HUES48 (cell line): Measurements from ENCODE around the gene ABHD2.

ENCODE experiments used
- H3K27ac ChIP-seq: one replicate; pipeline ENCODE4 v1.7.0; 2013; ENCODE audit warnings: low read depth, low read length, inconsistent platforms
- H3K27me3 ChIP-seq: 2 replicates; pipeline ENCODE4 v1.6.1; 2013; ENCODE audit warnings: mild to moderate bottlenecking, low read length; ENCODE audit not compliant: control insufficient read depth, insufficient read depth
- H3K36me3 ChIP-seq: 2 replicates; pipeline ENCODE4 v1.6.1; 2013; ENCODE audit warnings: low read length; ENCODE audit not compliant: control insufficient read depth, insufficient read depth
- H3K4me1 ChIP-seq: 2 replicates; pipeline ENCODE4 v1.6.1; 2013; ENCODE audit warnings: mild to moderate bottlenecking, low read length; ENCODE audit not compliant: control insufficient read depth, insufficient read depth
- H3K4me3 ChIP-seq: 2 replicates; pipeline ENCODE4 v1.5.1; 2013; ENCODE audit warnings: mild to moderate bottlenecking, low read depth, low read length
- H3K9ac ChIP-seq: 2 replicates; pipeline ENCODE4 v1.6.1; 2013; ENCODE audit warnings: mild to moderate bottlenecking, low read depth, low read length, moderate library complexity
- H3K9me3 ChIP-seq: 2 replicates; pipeline ENCODE4 v1.6.1; 2013; ENCODE audit warnings: low read length; ENCODE audit not compliant: control insufficient read depth, insufficient read depth

ABHD2 gene

DNA sequence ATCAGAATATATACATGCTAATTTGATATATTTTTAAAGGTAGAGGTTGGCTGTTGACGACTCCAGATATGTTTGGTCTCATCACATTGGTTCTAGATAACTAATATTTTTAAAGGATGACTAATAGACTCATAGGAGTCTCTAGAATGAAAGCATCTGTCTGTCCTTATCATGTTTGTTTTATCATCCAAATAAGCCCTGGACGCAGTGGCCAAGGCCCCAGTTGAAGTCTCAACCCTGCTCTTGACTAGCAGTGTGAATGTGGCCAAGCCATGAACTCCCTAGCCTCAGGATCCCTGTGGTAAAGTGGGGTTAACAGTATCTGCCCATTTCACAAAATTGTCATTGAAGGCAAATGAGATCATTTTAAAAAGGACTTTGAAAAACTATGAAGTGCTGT lies 53.6 kb downstream of the ABHD2 start:
- Histone ChIP-seq H3K36me3 (no peaks in the 10 kb centered on the region), H3K9me3 (no peaks in the 10 kb centered on the region), H3K4me1 (no peaks in the 10 kb centered on the region), H3K27ac (no peak overlapping the region), H3K27me3 (no peaks in the 10 kb centered on the region), H3K4me3 (no peak overlapping the region), H3K9ac (no peak overlapping the region)

DNA sequence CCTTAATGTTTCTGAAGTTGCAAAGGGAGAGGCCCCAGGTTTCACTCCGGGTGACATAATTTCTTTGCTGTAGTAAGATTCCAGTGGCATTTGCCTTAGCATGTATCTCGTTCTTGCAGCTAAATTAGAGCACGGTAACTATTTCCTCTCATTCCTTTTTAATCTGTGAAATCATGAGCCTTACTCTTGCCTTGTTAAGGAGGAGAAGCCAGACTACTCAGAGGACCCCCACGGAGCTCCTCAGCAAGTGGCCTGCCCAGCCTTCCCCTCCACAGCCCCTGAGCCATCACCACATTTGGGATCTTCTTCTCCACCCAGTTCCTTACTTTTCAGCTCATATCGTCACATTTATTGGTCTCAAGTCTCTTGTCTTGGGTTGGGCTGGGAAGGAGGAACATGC lies 54.2 kb downstream of the ABHD2 start:
- Histone ChIP-seq H3K9me3 (no peaks in the 10 kb centered on the region), H3K4me1 (no peaks in the 10 kb centered on the region), H3K27me3 (no peaks in the 10 kb centered on the region), H3K27ac (no peak overlapping the region), H3K36me3 (no peaks in the 10 kb centered on the region), H3K9ac (no peak overlapping the region), H3K4me3 (no peak overlapping the region)

DNA sequence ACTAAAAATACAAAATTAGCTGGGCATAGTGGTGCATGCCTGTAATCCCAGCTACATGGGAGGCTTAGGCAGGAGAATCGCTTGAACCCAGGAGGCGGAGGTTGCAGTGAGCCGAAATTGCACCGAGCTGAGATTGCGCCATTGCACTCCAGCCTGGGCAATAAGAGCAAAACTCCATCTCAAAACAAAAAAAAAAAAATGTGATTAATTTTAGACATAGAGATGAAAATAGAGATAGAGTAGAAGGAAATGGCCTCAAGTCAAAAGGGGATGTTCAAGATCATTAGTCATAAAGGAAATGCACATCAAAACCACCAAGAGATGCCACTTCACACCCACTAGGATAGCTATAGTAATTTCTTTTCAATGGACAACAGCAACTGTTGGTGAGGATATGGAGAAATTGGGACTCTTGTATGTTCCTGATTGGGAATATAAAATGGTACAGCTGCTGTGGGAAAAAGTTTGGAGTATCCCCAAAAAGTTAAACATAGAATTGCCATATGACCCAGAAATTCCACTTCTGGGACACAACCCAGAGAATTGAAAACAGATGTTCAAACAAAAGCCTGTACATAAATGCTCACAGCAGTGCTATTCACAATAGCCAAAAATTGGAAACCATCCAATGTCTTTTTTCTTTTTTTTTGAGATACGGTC lies 55.4 kb downstream of the ABHD2 start:
- Histone ChIP-seq H3K36me3 (no peaks in the 10 kb centered on the region), H3K9me3 (no peaks in the 10 kb centered on the region), H3K27ac (no peak overlapping the region), H3K4me3 (no peak overlapping the region), H3K4me1 (no peaks in the 10 kb centered on the region), H3K9ac (no peak overlapping the region), H3K27me3 (no peaks in the 10 kb centered on the region)

DNA sequence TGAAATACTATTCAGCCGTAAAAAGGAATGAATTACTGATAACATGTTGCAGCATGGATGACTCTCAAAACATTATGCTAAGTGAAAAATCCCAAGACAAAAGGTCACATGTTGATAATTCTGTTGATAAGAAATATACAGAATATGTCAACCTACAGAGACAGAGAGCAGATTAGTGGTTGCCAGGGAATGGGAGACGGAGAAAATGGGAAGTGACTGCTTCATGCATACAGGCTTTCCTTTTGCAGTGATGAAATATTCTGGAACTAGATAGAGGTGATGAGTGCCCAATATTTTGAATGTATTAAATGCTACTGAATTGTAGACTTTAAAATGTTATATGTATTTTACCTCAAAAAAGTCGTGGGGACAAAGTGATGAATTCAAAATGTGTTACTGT lies 56.2 kb downstream of the ABHD2 start:
- no peaks in the 10 kb centered on the region for H3K9me3 ChIP-seq
- H3K4me1 ChIP-seq: no peaks in the 10 kb centered on the region
- no peak overlapping the region for H3K9ac ChIP-seq
- H3K4me3 ChIP-seq: no peak overlapping the region
- no peaks in the 10 kb centered on the region for H3K36me3 ChIP-seq
- H3K27me3 ChIP-seq: no peaks in the 10 kb centered on the region
- H3K27ac ChIP-seq: no peak overlapping the region

DNA sequence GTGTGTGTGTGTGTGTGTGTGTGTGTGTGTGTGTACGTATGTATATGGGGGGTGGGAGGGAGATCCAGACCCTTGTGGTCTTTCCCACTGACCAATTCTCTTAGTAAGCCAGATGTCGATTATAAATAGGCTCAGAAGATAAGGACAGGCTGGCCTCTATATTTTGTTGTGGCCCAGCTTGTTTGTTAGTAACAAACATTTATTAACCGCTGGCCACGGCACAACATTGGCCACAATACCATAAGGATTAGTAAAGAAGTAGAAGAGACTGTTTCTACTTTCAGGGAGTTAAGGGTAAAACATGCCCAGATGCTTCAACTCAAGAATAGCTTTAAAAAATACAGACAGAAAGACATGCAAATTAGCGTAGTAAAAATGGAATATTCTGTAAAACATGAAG lies 58.1 kb downstream of the ABHD2 start:
- H3K27me3 ChIP-seq: no peaks in the 10 kb centered on the region
- H3K36me3 ChIP-seq: no peaks in the 10 kb centered on the region
- H3K9ac ChIP-seq: no peak overlapping the region
- H3K4me1 ChIP-seq: no peaks in the 10 kb centered on the region
- no peak overlapping the region for H3K4me3 ChIP-seq
- H3K27ac ChIP-seq: no peak overlapping the region
- no peaks in the 10 kb centered on the region for H3K9me3 ChIP-seq

DNA sequence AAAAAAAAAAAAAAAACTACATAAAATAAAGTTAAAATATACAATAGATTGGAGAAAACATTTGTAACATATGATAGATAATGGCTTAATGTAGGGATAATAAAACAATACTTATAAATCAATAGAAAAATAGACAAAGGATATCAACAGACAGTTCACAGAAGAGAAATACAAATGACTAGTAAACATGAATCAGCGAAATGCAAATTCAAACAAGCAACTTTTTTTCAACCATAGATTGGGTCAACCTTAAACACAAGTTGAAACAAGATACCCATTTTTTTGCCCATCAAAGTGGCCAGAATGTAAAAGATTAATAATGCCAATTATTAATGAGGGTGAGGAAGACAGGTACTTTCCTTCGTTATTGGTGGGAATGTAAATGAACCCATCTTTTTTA lies 59.9 kb downstream of the ABHD2 start:
- Histone ChIP-seq H3K9me3 (no peaks in the 10 kb centered on the region), H3K36me3 (0 out of 2 replicates have a peak, but pooled peaks cover 3% of the 10 kb centered on the region), H3K4me3 (no peak overlapping the region), H3K4me1 (no peaks in the 10 kb centered on the region), H3K27me3 (no peaks in the 10 kb centered on the region), H3K27ac (no peak overlapping the region), H3K9ac (no peak overlapping the region)

DNA sequence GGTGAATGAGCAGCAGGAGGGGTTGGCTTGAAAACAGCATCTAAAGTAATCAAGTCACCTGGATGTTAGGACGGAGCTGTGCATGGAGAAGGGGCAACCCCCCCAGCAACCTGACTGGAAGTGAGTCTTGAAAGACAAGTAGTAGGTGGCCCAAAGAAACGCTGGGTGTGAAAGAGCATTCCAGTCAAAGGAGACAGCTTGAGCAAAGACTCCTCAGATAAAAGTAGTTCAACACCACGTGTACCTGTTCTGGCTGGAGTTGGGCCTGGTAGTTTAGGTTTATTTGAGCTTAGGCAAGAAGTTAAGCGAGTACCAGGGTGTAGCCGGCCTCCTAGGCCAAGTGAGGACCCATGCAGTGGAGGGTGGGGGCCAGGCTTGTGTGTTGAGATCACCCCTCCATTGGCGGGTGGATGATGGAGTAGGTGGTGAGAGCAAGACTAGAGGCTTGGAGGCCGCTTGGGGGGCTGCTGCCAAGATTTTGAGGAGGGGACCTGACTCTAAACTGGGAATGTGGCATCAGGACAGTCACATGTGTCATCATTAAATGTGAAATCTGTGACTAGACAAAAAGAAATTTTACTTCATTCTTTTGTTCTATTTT lies 61.3 kb downstream of the ABHD2 start:
- no peaks in the 10 kb centered on the region for H3K4me1 ChIP-seq
- H3K36me3 ChIP-seq: 0 out of 2 replicates have a peak, but pooled peaks cover 3% of the 10 kb centered on the region
- H3K27me3 ChIP-seq: no peaks in the 10 kb centered on the region
- H3K9ac ChIP-seq: no peak overlapping the region
- no peak overlapping the region for H3K4me3 ChIP-seq
- no peak overlapping the region for H3K27ac ChIP-seq
- H3K9me3 ChIP-seq: no peaks in the 10 kb centered on the region

DNA sequence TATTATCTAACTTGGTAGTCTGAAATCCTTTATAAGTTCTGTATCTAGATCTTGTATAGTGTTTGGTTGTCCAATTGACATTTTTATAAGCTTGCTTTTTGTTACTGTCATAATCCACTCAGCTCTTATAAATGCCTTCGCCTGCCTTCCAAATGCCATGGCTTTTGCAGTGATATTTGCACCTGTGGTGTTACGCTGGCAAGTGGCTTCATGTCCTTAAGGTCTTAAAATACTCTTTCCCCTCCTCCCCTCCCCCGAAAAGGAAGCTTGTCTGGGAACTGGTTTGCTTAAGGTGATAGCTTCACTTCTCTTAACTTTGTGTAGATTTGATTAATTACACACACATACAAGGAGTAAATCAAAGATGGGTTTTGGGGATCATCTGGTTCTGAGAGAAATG lies 62.0 kb downstream of the ABHD2 start:
- Histone ChIP-seq H3K36me3 (0 out of 2 replicates have a peak, but pooled peaks cover 3% of the 10 kb centered on the region), H3K9ac (no peak overlapping the region)

DNA sequence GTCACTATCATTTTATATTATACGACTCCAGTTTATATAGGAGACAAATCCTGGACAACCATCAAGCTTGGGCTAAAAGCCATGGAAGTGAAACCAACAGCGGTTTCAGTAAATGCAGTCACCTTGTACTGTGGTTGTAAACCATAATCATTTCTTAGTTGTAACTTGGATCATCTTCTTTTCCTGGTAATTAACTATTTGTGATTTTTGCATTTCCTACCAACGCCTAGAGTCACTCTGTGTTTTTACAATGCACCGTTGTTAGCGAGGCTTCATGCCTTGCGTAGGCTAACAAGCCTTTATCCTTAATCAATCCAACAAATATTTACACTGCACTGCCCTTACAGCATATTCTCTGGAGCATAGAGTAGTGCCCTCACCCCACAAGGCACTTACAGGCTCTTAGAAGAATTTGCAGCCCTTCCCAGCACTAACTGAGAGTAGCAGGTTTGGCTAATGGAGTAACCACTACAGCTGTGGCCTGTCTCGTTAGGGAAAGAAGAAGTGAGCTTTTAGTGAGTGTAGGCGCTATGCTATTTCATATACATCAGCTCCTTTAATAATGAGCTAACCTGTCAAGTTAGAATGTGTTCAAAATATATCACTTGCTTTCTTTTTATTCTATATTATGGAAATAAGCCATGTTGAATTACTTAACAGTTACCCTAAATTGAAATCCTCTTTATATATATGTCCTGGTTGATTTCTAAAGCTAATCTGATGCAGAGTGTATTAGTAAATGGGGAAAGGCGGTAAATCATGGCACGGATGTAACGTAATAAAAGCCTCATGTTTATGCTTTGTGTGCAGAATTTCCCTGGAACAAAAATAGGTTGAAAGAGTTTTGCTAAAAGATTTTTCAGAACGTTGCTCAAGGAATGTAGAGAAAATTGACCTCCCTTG lies 62.8 kb downstream of the ABHD2 start:
- Histone ChIP-seq H3K27ac (no peak overlapping the region), H3K27me3 (no peaks in the 10 kb centered on the region), H3K4me1 (no peaks in the 10 kb centered on the region), H3K9ac (no peak overlapping the region), H3K4me3 (no peak overlapping the region), H3K36me3 (peaks cover 7% of the 10 kb centered on the region; the same call in 1 of the 2 replicates), H3K9me3 (no peaks in the 10 kb centered on the region)

More for the DNA sequence above, 62.0 kb downstream of the ABHD2 start:
- Histone ChIP-seq H3K9me3 (no peaks in the 10 kb centered on the region), H3K27ac (no peak overlapping the region), H3K4me1 (no peaks in the 10 kb centered on the region), H3K27me3 (no peaks in the 10 kb centered on the region), H3K4me3 (no peak overlapping the region)

DNA sequence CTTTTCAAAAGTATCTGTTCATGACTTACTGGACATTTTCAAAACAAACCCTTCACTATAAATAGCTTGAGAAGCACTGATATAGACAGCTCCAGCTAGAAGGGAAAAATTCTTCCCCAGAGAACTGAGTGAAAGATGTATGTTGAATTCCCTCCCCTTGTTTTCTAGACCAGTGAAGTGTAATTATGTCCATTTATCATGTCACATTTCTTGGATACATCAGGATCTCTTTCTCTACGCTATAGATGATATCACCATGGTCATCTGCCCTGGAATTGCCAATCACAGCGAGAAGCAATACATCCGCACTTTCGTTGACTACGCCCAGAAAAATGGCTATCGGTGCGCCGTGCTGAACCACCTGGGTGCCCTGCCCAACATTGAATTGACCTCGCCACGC lies 66.9 kb downstream of the ABHD2 start:
- H3K9ac ChIP-seq: no peak overlapping the region
- no peaks in the 10 kb centered on the region for H3K9me3 ChIP-seq
- H3K4me1 ChIP-seq: no peaks in the 10 kb centered on the region
- H3K27ac ChIP-seq: no peak overlapping the region
- peaks cover 7% of the 10 kb centered on the region; the same call in 1 of the 2 replicates for H3K36me3 ChIP-seq
- H3K27me3 ChIP-seq: no peaks in the 10 kb centered on the region
- no peak overlapping the region for H3K4me3 ChIP-seq

DNA sequence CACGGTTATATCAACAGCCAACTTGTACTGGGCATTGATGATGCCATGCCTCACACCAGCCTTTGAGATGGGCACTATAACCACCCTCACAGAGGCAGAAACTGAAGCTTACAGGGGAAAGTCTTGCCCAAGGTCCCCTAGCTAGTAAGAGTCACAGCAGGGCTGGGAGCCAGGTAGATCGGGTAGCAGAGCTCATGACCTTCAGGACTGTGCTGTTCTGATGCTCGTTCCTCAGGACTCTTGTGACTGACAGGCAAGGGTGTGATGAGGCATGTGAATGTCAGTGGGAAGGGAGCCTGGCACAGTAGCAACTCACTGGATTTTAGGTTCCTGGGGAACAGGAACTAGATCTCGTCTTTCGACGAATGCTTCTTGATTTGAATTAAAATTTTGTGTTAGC lies 67.4 kb downstream of the ABHD2 start:
- no peaks in the 10 kb centered on the region for H3K4me1 ChIP-seq

More for the DNA sequence above, 67.4 kb downstream of the ABHD2 start:
- H3K9ac ChIP-seq: no peak overlapping the region
- H3K27me3 ChIP-seq: no peaks in the 10 kb centered on the region
- H3K27ac ChIP-seq: no peak overlapping the region
- peaks cover 7% of the 10 kb centered on the region; the same call in 1 of the 2 replicates for H3K36me3 ChIP-seq
- no peak overlapping the region for H3K4me3 ChIP-seq
- no peaks in the 10 kb centered on the region for H3K9me3 ChIP-seq
